Measurements from ENCODE around the gene METTL4.

The METTL4 gene

GRCh38 chr18:2571200-2572170, at the start of gene METTL4, which contains the start of gene NDC80:
Gene METTL4, minus strand, starts transcription at chr18:2571505. Its CDS starts 4,289 bp downstream, at chr18:2567216.
Gene NDC80, plus strand, starts transcription at chr18:2571557. Its CDS starts 1,429 bp downstream, at chr18:2572986.
- TF ChIP-seq POLR2A (IDR thresholded peaks at IDR 0.05; ENCODE audit: low read length) (peak; percentile 85), GATA1 (IDR thresholded peaks at IDR 0.05; ENCODE audit: low read depth, low read length) (no peak)
- DNase-seq, result peak; percentile 97 to 99

GRCh38 chr18:2618009-2618408, 46.7 kb upstream of the METTL4 start:
- TF ChIP-seq POLR2A (IDR thresholded peaks at IDR 0.05; ENCODE audit: low read length) (no peak), GATA1 (IDR thresholded peaks at IDR 0.05; ENCODE audit: low read depth, low read length) (no peak)
- no peak for DNase-seq

- no peak for TF ChIP-seq GATA1 (IDR thresholded peaks at IDR 0.05; ENCODE audit: low read depth, low read length)
- TF ChIP-seq POLR2A (IDR thresholded peaks at IDR 0.05; ENCODE audit: low read length), result no peak
- DNase-seq, result no peak
Measured at GRCh38 chr18:2617401-2617998, 46.2 kb upstream of the METTL4 start.

GRCh38 chr18:2612996-2613395, 41.7 kb upstream of the METTL4 start:
- TF ChIP-seq POLR2A (IDR thresholded peaks at IDR 0.05; ENCODE audit: low read length) (no peak), GATA1 (IDR thresholded peaks at IDR 0.05; ENCODE audit: low read depth, low read length) (no peak)
- DNase-seq, result no peak

GRCh38 chr18:2610549-2610948, 39.2 kb upstream of the METTL4 start:
- DNase-seq, result no peak
- no peak for TF ChIP-seq GATA1 (IDR thresholded peaks at IDR 0.05; ENCODE audit: low read depth, low read length)
- no peak for TF ChIP-seq POLR2A (IDR thresholded peaks at IDR 0.05; ENCODE audit: low read length)

- TF ChIP-seq POLR2A (IDR thresholded peaks at IDR 0.05; ENCODE audit: low read length) (no peak), GATA1 (IDR thresholded peaks at IDR 0.05; ENCODE audit: low read depth, low read length) (no peak)
- no peak for DNase-seq
Measured at GRCh38 chr18:2609604-2610003, 38.3 kb upstream of the METTL4 start.

- TF ChIP-seq GATA1 (IDR thresholded peaks at IDR 0.05; ENCODE audit: low read depth, low read length) (no peak), POLR2A (IDR thresholded peaks at IDR 0.05; ENCODE audit: low read length) (no peak)
- DNase-seq, result no peak
Measured at GRCh38 chr18:2606335-2606734, 35.0 kb upstream of the METTL4 start.

- TF ChIP-seq POLR2A (IDR thresholded peaks at IDR 0.05; ENCODE audit: low read length), result no peak
- no peak for TF ChIP-seq GATA1 (IDR thresholded peaks at IDR 0.05; ENCODE audit: low read depth, low read length)
- no peak for DNase-seq
Measured at GRCh38 chr18:2602844-2603243, 31.5 kb upstream of the METTL4 start.

GRCh38 chr18:2597639-2598038, 26.3 kb upstream of the METTL4 start:
- TF ChIP-seq GATA1 (IDR thresholded peaks at IDR 0.05; ENCODE audit: low read depth, low read length) (no peak), POLR2A (IDR thresholded peaks at IDR 0.05; ENCODE audit: low read length) (no peak)
- no peak for DNase-seq

GRCh38 chr18:2590303-2590702, 19.0 kb upstream of the METTL4 start:
- TF ChIP-seq GATA1 (IDR thresholded peaks at IDR 0.05; ENCODE audit: low read depth, low read length), result no peak
- no peak for TF ChIP-seq POLR2A (IDR thresholded peaks at IDR 0.05; ENCODE audit: low read length)
- DNase-seq, result no peak

- TF ChIP-seq POLR2A (IDR thresholded peaks at IDR 0.05; ENCODE audit: low read length) (no peak), GATA1 (IDR thresholded peaks at IDR 0.05; ENCODE audit: low read depth, low read length) (no peak)
- DNase-seq, result no peak
Measured at GRCh38 chr18:2589345-2590068, 18.2 kb upstream of the METTL4 start.

GRCh38 chr18:2588666-2589344, 17.5 kb upstream of the METTL4 start:
- no peak for DNase-seq
- no peak for TF ChIP-seq GATA1 (IDR thresholded peaks at IDR 0.05; ENCODE audit: low read depth, low read length)
- no peak for TF ChIP-seq POLR2A (IDR thresholded peaks at IDR 0.05; ENCODE audit: low read length)

GRCh38 chr18:2587788-2588187, 16.5 kb upstream of the METTL4 start:
- no peak for DNase-seq
- TF ChIP-seq GATA1 (IDR thresholded peaks at IDR 0.05; ENCODE audit: low read depth, low read length) (no peak), POLR2A (IDR thresholded peaks at IDR 0.05; ENCODE audit: low read length) (no peak)
